NT2/D1 (cell line): Measurements from ENCODE around the gene SDCBP2.

Experiments
- DNase-seq: peaks from one replicate; pipeline ENCODE4 v3.0.0-alpha.2; 2011; ENCODE audit warnings: low read depth, low spot score
- H3K27me3 ChIP-seq: 2 replicates; pipeline ENCODE4 v1.6.0; 2011; ENCODE audit warnings: mild to moderate bottlenecking; ENCODE audit not compliant: insufficient read length, insufficient read depth
- H3K36me3 ChIP-seq: 2 replicates; pipeline ENCODE4 v1.6.1; 2011; ENCODE audit warnings: mild to moderate bottlenecking, low read length, mixed read lengths; ENCODE audit not compliant: insufficient read depth, insufficient read length
- H3K4me1 ChIP-seq: 2 replicates; pipeline ENCODE4 v1.5.1; 2011; ENCODE audit not compliant: insufficient read depth, insufficient read length
- H3K4me3 ChIP-seq: 2 replicates; pipeline ENCODE4 v1.5.1; 2011; ENCODE audit warnings: low read depth; ENCODE audit not compliant: insufficient read length
- H3K9ac ChIP-seq: 2 replicates; pipeline ENCODE4 v1.6.0; 2011; ENCODE audit warnings: low read depth; ENCODE audit not compliant: insufficient read length
- H3K9me3 ChIP-seq: 2 replicates; pipeline ENCODE4 v1.5.1; 2011; ENCODE audit warnings: mild to moderate bottlenecking, low read length; ENCODE audit not compliant: insufficient read depth
- SUZ12 ChIP-seq: IDR thresholded peaks from 2 replicates; pipeline ENCODE4 v1.6.1; 2011; ENCODE audit not compliant: insufficient read length, insufficient read depth; ENCODE audit errors: extremely low read depth
- YY1 ChIP-seq: IDR thresholded peaks from 2 replicates; pipeline ENCODE4 v1.6.1; 2011; ENCODE audit not compliant: insufficient read length, insufficient read depth
- ZNF274 ChIP-seq: IDR thresholded peaks from 2 replicates; pipeline ENCODE4 v1.6.1; 2011; ENCODE audit warnings: mild to moderate bottlenecking, low read depth, low read length

Gene SDCBP2

DNA sequence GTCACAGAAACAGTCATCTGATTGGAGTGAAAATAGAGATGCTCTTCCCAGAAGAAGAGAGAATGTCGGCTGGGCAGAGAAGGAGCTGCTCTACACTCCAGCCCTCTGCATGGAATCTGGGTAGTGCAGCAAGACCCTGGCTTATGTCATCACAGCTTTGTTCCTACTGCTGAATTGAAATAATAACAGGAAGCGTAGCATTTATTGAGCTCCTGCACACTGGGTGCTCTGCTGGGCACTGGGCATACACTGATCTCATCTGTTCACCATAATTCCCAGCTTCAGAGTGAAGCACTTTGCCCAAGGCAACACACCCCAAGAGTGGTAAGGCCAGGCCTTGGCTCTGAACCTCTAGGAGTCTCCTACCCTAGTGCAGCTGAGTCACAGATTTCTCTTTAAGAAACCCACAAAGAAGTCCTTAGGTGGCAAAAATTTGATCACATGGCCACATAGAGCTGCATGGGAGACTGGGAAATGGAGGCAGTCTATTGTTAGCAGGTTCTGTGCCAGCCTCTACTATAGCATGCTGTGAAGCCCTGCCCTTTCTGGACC, 3.9 kb upstream of the SDCBP2 start:
- peaks cover 2% of the 10 kb centered on the region for H3K4me1 ChIP-seq
- H3K9ac ChIP-seq: no peak overlapping the region
- H3K27me3 ChIP-seq: no peaks in the 10 kb centered on the region
- H3K4me3 ChIP-seq: no peak overlapping the region
- H3K36me3 ChIP-seq: peaks cover 62% of the 10 kb centered on the region
- TF ChIP-seq ZNF274: no peak
- no peak for TF ChIP-seq SUZ12
- TF ChIP-seq YY1: no peak
- no peaks in the 10 kb centered on the region for H3K9me3 ChIP-seq
- DNase-seq: no peak

DNA sequence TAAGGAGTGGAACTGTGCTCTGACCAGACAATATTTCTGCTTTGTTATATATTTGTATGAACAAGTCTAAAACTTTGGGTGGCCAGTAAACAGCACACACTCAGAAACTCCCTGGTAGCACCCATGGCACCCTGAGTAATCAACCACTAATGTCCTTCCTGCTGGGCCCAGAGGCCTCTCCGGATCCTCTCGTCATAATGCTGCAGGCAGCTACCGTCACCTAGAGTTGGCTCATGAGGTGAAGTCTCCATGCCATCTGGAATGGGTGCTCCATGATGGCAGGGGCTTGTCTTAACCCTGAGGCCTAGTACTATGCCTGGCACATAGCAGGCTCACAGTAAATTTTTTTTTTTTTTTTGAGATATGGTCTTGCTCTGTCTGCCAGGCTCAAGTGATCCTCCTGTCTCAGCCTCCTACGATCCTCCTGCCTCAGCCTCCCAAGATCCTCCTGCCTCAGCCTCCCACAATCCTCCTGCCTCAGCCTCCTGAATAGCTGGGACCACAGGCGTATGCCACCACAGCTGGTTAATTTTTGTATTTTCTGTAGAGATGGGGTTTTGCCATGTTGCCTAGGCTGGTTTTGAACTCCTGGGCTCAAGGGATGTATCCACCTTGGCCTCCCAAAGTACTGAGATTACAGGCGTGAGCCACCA, 3.0 kb upstream of the SDCBP2 start:
- peaks cover 61% of the 10 kb centered on the region for H3K36me3 ChIP-seq
- no peak overlapping the region for H3K9ac ChIP-seq
- TF ChIP-seq SUZ12 (no peak), YY1 (no peak), ZNF274 (no peak)
- H3K27me3 ChIP-seq: no peaks in the 10 kb centered on the region
- H3K4me3 ChIP-seq: no peak overlapping the region
- no peak for DNase-seq
- H3K4me1 ChIP-seq: peaks cover 2% of the 10 kb centered on the region
- no peaks in the 10 kb centered on the region for H3K9me3 ChIP-seq

DNA sequence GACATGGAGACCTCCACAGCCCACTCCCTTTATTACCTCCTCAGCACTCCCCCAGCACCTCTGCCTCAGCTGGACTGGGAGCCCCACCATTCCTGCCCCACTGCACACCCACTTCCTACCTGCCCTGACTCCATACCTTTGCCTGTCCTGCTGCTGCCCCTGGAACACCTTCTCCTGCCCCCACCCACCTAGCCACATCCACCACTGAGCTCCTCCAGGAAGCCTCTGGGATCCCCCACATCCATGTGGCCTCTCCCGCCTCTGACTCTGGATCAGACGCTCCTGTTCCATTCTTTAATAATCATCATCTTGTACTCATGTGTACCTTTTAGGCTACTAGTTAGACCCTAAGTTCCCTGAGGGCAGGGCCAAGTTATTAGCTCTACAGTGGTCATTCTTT, 2.2 kb upstream of the SDCBP2 start:
- H3K36me3 ChIP-seq: peaks cover 61% of the 10 kb centered on the region
- H3K4me1 ChIP-seq: no peaks in the 10 kb centered on the region
- TF ChIP-seq YY1 (no peak), ZNF274 (no peak), SUZ12 (no peak)
- no peaks in the 10 kb centered on the region for H3K9me3 ChIP-seq
- no peak overlapping the region for H3K9ac ChIP-seq
- H3K4me3 ChIP-seq: no peak overlapping the region
- DNase-seq: no peak
- H3K27me3 ChIP-seq: no peaks in the 10 kb centered on the region

DNA sequence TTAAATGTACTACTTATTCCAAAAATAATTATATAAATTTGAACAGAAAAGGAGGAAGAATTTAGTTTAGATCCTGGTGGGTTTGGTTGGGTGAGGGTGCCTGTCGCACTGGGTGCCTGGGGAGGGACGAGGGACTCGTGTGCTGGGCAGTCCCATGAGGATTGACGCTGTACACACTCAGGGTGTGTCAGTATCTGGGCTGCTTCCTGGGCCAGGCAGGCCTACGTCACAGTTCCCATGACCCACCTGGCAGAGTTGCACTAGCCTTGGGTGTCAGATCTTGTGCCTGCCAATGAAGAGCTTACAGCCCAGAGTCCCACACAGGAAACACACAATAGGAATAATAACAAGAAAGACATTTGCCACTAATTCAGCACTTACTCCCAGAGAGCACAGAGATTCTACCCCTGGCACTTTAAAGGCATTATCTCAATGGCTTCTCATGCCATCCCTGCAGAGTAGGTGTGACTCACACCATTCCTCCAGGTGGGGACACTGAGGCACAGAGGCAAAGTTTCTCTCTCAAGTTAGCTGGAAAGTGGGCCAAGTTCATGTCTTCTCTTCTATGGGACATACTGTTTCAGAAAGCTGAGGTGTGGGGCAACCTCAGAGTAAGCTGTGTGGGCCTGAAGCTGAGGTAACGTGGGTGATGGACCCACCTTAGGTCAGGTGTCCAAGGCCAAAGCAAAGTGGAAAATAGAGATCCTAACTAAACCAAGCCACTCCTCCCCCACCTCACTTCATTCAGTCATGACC, 1.3 kb upstream of the SDCBP2 start:
- H3K4me3 ChIP-seq: no peak overlapping the region
- no peak overlapping the region for H3K9ac ChIP-seq
- no peak for DNase-seq
- H3K27me3 ChIP-seq: no peaks in the 10 kb centered on the region
- H3K9me3 ChIP-seq: no peaks in the 10 kb centered on the region
- H3K36me3 ChIP-seq: peaks cover 61% of the 10 kb centered on the region
- TF ChIP-seq ZNF274: no peak
- TF ChIP-seq SUZ12: no peak
- no peak for TF ChIP-seq YY1
- no peaks in the 10 kb centered on the region for H3K4me1 ChIP-seq

DNA sequence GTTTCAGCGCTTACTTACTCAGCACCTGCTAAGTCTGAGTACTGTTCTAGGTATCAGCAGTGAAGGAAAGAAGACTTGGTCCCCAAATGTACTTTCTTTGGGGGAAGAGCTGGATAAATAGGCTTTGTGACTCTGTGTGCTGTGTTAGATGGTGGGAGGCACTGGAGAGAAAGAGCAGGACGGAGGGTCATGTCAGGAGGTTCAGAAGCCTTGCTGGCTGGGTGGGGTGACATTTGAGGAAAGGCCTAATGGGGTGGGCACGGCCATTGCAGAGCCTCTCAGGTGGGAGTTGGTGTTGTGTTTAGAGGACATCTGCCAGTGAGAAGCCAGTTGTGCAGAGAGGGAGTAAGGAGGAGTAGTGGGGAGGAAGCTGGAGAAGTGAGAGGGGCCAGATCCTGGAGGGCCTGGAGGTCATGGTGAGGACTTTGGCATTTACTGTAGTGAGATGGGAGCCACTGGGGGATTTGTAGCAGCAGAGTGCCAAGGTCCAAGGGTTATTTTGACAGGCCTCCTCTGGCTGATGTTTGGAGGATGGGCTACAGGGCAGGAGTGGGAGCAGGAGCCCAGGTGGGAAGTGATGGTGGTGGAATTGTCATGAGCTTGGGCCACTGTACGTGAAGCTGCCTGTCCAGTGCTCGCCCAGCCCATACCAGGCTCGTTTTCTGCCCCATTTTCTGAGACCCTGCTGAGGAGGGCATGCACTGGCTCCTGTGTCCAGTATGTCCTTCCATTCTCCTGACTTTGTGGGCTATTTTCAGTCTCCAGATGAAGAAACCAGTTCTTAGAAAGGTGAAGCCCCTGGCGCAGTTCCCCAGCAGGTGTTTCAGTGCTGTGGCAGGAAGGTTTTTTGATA, 886 bp downstream of the SDCBP2 start:
- H3K4me1 ChIP-seq: no peaks in the 10 kb centered on the region
- no peak for DNase-seq
- H3K9me3 ChIP-seq: no peaks in the 10 kb centered on the region
- H3K9ac ChIP-seq: peak overlapping the region; percentile 6
- TF ChIP-seq ZNF274 (no peak), SUZ12 (no peak), YY1 (no peak)
- no peak overlapping the region for H3K4me3 ChIP-seq
- peaks cover 46% of the 10 kb centered on the region for H3K36me3 ChIP-seq
- no peaks in the 10 kb centered on the region for H3K27me3 ChIP-seq

DNA sequence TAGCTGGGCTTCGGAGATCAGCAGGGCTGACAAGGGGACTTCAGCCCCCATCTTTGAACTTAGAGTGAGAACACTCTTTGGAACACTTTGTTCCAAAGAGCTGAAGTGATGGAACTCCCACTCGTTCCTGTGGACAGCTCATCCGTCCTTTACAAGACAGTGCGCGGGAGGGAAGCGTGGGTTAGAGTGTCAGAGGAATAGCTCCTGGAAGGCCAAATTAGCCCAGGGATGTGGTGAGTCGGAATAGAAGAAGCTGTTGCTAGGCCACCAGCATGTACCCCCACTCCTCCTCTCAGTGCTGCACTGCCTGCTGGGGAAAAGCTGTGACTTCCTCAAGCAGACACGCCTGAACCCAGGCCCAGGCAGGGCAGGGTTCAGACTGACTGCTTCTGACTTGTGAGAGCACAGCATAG, 1.7 kb downstream of the SDCBP2 start:
- H3K36me3 ChIP-seq: peaks cover 38% of the 10 kb centered on the region
- no peak overlapping the region for H3K9ac ChIP-seq
- DNase-seq: no peak
- H3K4me3 ChIP-seq: no peak overlapping the region
- H3K27me3 ChIP-seq: no peaks in the 10 kb centered on the region
- TF ChIP-seq ZNF274: no peak
- TF ChIP-seq YY1: no peak
- TF ChIP-seq SUZ12: no peak
- no peaks in the 10 kb centered on the region for H3K9me3 ChIP-seq
- no peaks in the 10 kb centered on the region for H3K4me1 ChIP-seq
